CD14-positive monocyte (primary cell): ENCODE data around the gene SV2A. TPM values are rescaled to one million over a fixed set of nuclear protein-coding genes. Genes with fewer than 3 reads are reported as not detected.
A peak's percentile ranks its signal among the peaks of the same experiment; 100 is the strongest.

ENCODE experiments used
- DNase-seq, 3 donors: peaks; one replicate each; pipeline ENCODE4 v3.0.0-alpha.2; 2011 to 2022
- H2AFZ ChIP-seq: 2 replicates; pipeline ENCODE4 v1.6.0; 2012; ENCODE audit warnings: mild to moderate bottlenecking, low read depth, low read length, inconsistent platforms; ENCODE audit not compliant: insufficient read depth, poor library complexity, severe bottlenecking
- H3K27ac ChIP-seq, 2 donors: 1 replicate in 1 of 2; 2 replicates in 1 of 2; pipeline ENCODE4 v1.5.1; 2012 to 2013; ENCODE audit warnings: low read length in 2 of 2, control low read depth in 1 of 2, inconsistent platforms in 1 of 2, low read depth in 1 of 2, mild to moderate bottlenecking in 1 of 2
- H3K27me3 ChIP-seq, 2 donors: one replicate each; pipeline versions ENCODE4 v1.6.0 to v1.6.1; 2011 to 2013; ENCODE audit warnings: low read length in 2 of 2; ENCODE audit not compliant: control insufficient read depth in 2 of 2, insufficient read depth in 2 of 2
- H3K36me3 ChIP-seq, 2 donors: replicated peaks in 1 of 2; 1 replicate in 1 of 2; 2 replicates in 1 of 2; pipeline versions ENCODE4 v1.5.1 to v1.6.1; 2012 to 2013; ENCODE audit warnings: low read length in 2 of 2, control low read depth in 1 of 2, inconsistent platforms in 1 of 2, mild to moderate bottlenecking in 1 of 2; ENCODE audit not compliant: insufficient read depth in 2 of 2, control insufficient read depth in 1 of 2
- H3K4me1 ChIP-seq, 2 donors: 1 replicate in 1 of 2; 2 replicates in 1 of 2; pipeline versions ENCODE4 v1.5.1 to v1.6.1; 2012 to 2013; ENCODE audit warnings: low read length in 2 of 2, control low read depth in 1 of 2, inconsistent platforms in 1 of 2, mild to moderate bottlenecking in 1 of 2, moderate library complexity in 1 of 2; ENCODE audit not compliant: insufficient read depth in 2 of 2, control insufficient read depth in 1 of 2
- H3K4me2 ChIP-seq: replicated peaks from 2 replicates; pipeline ENCODE3; 2012; ENCODE audit warnings: low read length, moderate library complexity, mild to moderate bottlenecking; ENCODE audit not compliant: poor library complexity, severe bottlenecking; ENCODE audit errors: extremely low read depth
- H3K4me3 ChIP-seq, 3 experiments: fragments of 200-600 bp in 1 of 3; sonication (generic) in 1 of 3; replicated peaks in 1 of 3; 1 replicate in 2 of 3; 2 replicates in 1 of 3; pipeline ENCODE4 v1.5.1; 2011 to 2013; ENCODE audit warnings: low read length in 3 of 3, mild to moderate bottlenecking in 3 of 3, control low read depth in 2 of 3, low read depth in 2 of 3, inconsistent platforms in 1 of 3, moderate library complexity in 1 of 3
- H3K79me2 ChIP-seq: 2 replicates; pipeline ENCODE4 v1.6.0; 2012; ENCODE audit warnings: mild to moderate bottlenecking, control low read depth, inconsistent platforms, low read length, moderate library complexity; ENCODE audit not compliant: insufficient read depth
- H3K9ac ChIP-seq: 2 replicates; pipeline ENCODE4 v1.6.0; 2017; ENCODE audit warnings: low read length, mild to moderate bottlenecking; ENCODE audit not compliant: insufficient read depth, poor library complexity, severe bottlenecking
- H3K9me3 ChIP-seq, 2 donors: replicated peaks in 1 of 2; 1 replicate in 1 of 2; 2 replicates in 1 of 2; pipeline versions ENCODE4 v1.5.1 to v1.6.1; 2012 to 2013; ENCODE audit warnings: low read length in 2 of 2, control low read depth in 1 of 2; ENCODE audit not compliant: control insufficient read depth in 1 of 2, insufficient read depth in 1 of 2
- H4K20me1 ChIP-seq: 2 replicates; pipeline ENCODE4 v1.6.0; 2012; ENCODE audit warnings: mild to moderate bottlenecking, low read length, control low read depth, moderate library complexity; ENCODE audit not compliant: insufficient read depth
- H3K27ac Mint-ChIP-seq, 7 donors: one replicate each; pipeline ENCODE4 v1.8.0; 2020; ENCODE audit warnings: mild to moderate bottlenecking in 7 of 7, mixed read lengths in 7 of 7, moderate library complexity in 6 of 7, inconsistent platforms in 2 of 7
- H3K27me3 Mint-ChIP-seq, 3 donors: one replicate each; pipeline ENCODE4 v1.8.0; 2021 to 2022; ENCODE audit warnings: low read depth in 3 of 3, mild to moderate bottlenecking in 3 of 3, mixed read lengths in 3 of 3, moderate library complexity in 3 of 3, inconsistent platforms in 1 of 3
- H3K36me3 Mint-ChIP-seq, 2 donors: one replicate each; pipeline ENCODE4 v1.8.0; 2020; ENCODE audit warnings: mixed read lengths in 2 of 2, inconsistent platforms in 1 of 2, mild to moderate bottlenecking in 1 of 2
- H3K4me1 Mint-ChIP-seq: one replicate; pipeline ENCODE4 v1.8.0; 2020; ENCODE audit warnings: mild to moderate bottlenecking, mixed read lengths
- H3K4me3 Mint-ChIP-seq, 2 donors: one replicate each; pipeline ENCODE4 v1.8.0; 2020; ENCODE audit warnings: mild to moderate bottlenecking in 2 of 2, mixed read lengths in 2 of 2, moderate library complexity in 1 of 2
- H3K9me3 Mint-ChIP-seq, 7 donors: one replicate each; pipeline ENCODE4 v1.8.0; 2020 to 2022; ENCODE audit warnings: mixed read lengths in 7 of 7, mild to moderate bottlenecking in 6 of 7, moderate library complexity in 6 of 7, inconsistent platforms in 2 of 7
- CTCF ChIP-seq: fragments of 200-600 bp; IDR thresholded peaks from one replicate; pipeline ENCODE4 v1.8.0; 2022; ENCODE audit warnings: antibody characterized with exemption, mild to moderate bottlenecking
- WGBS: methylation state at CpG from one replicate; pipeline ENCODE4 v1.1.5; 2013; ENCODE audit warnings: missing lambda C conversion rate; ENCODE audit not compliant: insufficient coverage; 5-methylcytosine and 5-hydroxymethylcytosine counted together
- intact Hi-C, 2 donors: fragments of 100-400 bp; cut with micrococcal nuclease; formaldehyde crosslinking; loops; one replicate each; pipeline versions ENCODE4 v1.15.0 to v1.15.1; 2023
- polyA plus RNA-seq, 3 donors: library from polyadenylated mRNA; depleted of rRNA in 1 of 3; unstranded in 2 of 3; stranded (reverse) in 1 of 3; fragments of 300-500 nt in 2 of 3; fragments of >200 nt in 1 of 3; fragmentation: Illumina TruSeq in 2 of 3; gene quantifications; 1 replicate in 2 of 3; 2 replicates in 1 of 3; pipeline ENCODE4 v1.2.3, GENCODE V29; 2012 to 2021

The SV2A gene
- polyA plus RNA-seq, 3 donors, result 0.07 to 0.17 (median 0.14) TPM

GRCh38 chr1:149949911-149950310 lies 32.3 kb upstream of the SV2A start:
- DNase-seq, result no peak
- Histone ChIP-seq H2AFZ (no peak overlapping the region), H3K4me1 (no peaks in the 10 kb centered on the region), H4K20me1 (no peaks in the 10 kb centered on the region), H3K9ac (no peak overlapping the region), H3K79me2 (no peaks in the 10 kb centered on the region), H3K27ac (no peak overlapping the region), H3K27me3 (no peaks in the 10 kb centered on the region), H3K9me3 (no peaks in the 10 kb centered on the region), H3K4me2 (no peak overlapping the region), H3K4me3 (no peak overlapping the region), H3K36me3 (no peaks in the 10 kb centered on the region)
- no CpG with 5 or more reads among the region's 6 CpGs for WGBS
- intact Hi-C loops, result no loop called here
- Mint-ChIP-seq H3K4me3 (no peak overlapping the region), H3K9me3 (peaks cover 0 to 4% (median 1%) of the 10 kb centered on the region in 7 donors), H3K27me3 (peaks cover 24 to 46% (median 30%) of the 10 kb centered on the region in 3 donors), H3K27ac (peak overlapping the region in 1 of 7 donors; percentile 20), H3K4me1 (no peaks in the 10 kb centered on the region), H3K36me3 (peaks cover 0 to 2% of the 10 kb centered on the region in 2 donors)
- no peak for TF ChIP-seq CTCF

- Histone ChIP-seq H3K9me3 (no peaks in the 10 kb centered on the region), H3K79me2 (no peaks in the 10 kb centered on the region), H4K20me1 (no peaks in the 10 kb centered on the region), H3K4me3 (no peak overlapping the region), H3K4me2 (no peak overlapping the region), H3K4me1 (no peaks in the 10 kb centered on the region), H2AFZ (no peak overlapping the region), H3K9ac (no peak overlapping the region), H3K36me3 (no peaks in the 10 kb centered on the region), H3K27ac (no peak overlapping the region), H3K27me3 (peaks cover 0 to 7% of the 10 kb centered on the region in 2 donors)
- Mint-ChIP-seq H3K4me3 (no peak overlapping the region), H3K27me3 (peaks cover 14 to 36% (median 20%) of the 10 kb centered on the region in 3 donors), H3K9me3 (peaks cover 0 to 2% (median 0%) of the 10 kb centered on the region in 7 donors), H3K36me3 (no peaks in the 10 kb centered on the region), H3K4me1 (peaks cover 1% of the 10 kb centered on the region), H3K27ac (peak overlapping the region in 1 of 7 donors; percentile 35)
- intact Hi-C loops, result no loop called here
- no peak for TF ChIP-seq CTCF
- WGBS, result 100% methylated on average over 3 of the region's 4 CpGs
- no peak for DNase-seq
Measured at GRCh38 chr1:149945206-149945605, 27.6 kb upstream of the SV2A start.
